OCI-M2 (cell line): ENCODE measurements around the gene ZDHHC24.

ENCODE experiments used
- DNase-seq: peaks from one replicate; lab custom pipeline; 2025; ENCODE audit not compliant: unreplicated experiment; lab: John Stamatoyannopoulos, UW

Gene ZDHHC24

GRCh38 chr11:66497206-66497605, 48.6 kb downstream of the ZDHHC24 start:
- DNase-seq: no peak

GRCh38 chr11:66495401-66495854, 50.4 kb downstream of the ZDHHC24 start:
- no peak for DNase-seq

GRCh38 chr11:66494935-66495334, 50.9 kb downstream of the ZDHHC24 start:
- no peak for DNase-seq

- no peak for DNase-seq
These were observed 51.4 kb downstream of the ZDHHC24 start for GRCh38 chr11:66494458-66494857.

- no peak for DNase-seq
These were observed 52.7 kb downstream of the ZDHHC24 start for GRCh38 chr11:66493130-66493529.

- DNase-seq: no peak
These were observed 53.5 kb downstream of the ZDHHC24 start for GRCh38 chr11:66492161-66492865.

- no peak for DNase-seq
These were observed 54.4 kb downstream of the ZDHHC24 start for GRCh38 chr11:66491315-66491935.

- no peak for DNase-seq
These were observed 56.2 kb downstream of the ZDHHC24 start for GRCh38 chr11:66489636-66490035.

- DNase-seq: no peak
These were observed 56.9 kb downstream of the ZDHHC24 start for GRCh38 chr11:66488957-66489356.

- DNase-seq: no peak
These were observed 61.0 kb downstream of the ZDHHC24 start for GRCh38 chr11:66484806-66485380.

- DNase-seq: peak; percentile 42
These were observed 65.5 kb downstream of the ZDHHC24 start, which contains the start of gene DPP3 for GRCh38 chr11:66480117-66480938. Gene DPP3 (plus strand): TSS chr11:66480434. CDS start chr11:66482201, 1,767 bp downstream.

- no peak for DNase-seq
These were observed 66.3 kb downstream of the ZDHHC24 start for GRCh38 chr11:66479394-66480116.

GRCh38 chr11:66478729-66479393, 67.0 kb downstream of the ZDHHC24 start:
- no peak for DNase-seq

GRCh38 chr11:66477263-66478201, 68.3 kb downstream of the ZDHHC24 start:
- no peak for DNase-seq

- no peak for DNase-seq
These were observed 69.0 kb downstream of the ZDHHC24 start for GRCh38 chr11:66476841-66477251.

- no peak for DNase-seq
These were observed 69.5 kb downstream of the ZDHHC24 start for GRCh38 chr11:66476173-66476840.

GRCh38 chr11:66475349-66476172, 70.3 kb downstream of the ZDHHC24 start:
- DNase-seq: no peak
